HAP-1 (cell line): ENCODE measurements around the gene CHST12.
"Not testable (repeated sequence)": the region's sequence is repeated elsewhere in the genome, so short reads cannot be mapped to it uniquely, and the experiment has no call there.

Source experiments
- DNase-seq, 2 experiments: peaks; one replicate each; pipeline ENCODE4 v3.0.0-alpha.2; 2016 to 2020; ENCODE audit warnings: low spot score in 2 of 2
- H3K27me3 ChIP-seq: fragments of 250-450 bp; sonication (Bioruptor Pico); 2 replicates; pipeline ENCODE4 v1.5.1; 2020; ENCODE audit warnings: low read depth, mild to moderate bottlenecking, moderate library complexity
- H3K36me3 ChIP-seq: fragments of 250-450 bp; sonication (Bioruptor Pico); replicated peaks from 2 replicates; pipeline ENCODE4 v1.5.1; 2020; ENCODE audit warnings: mild to moderate bottlenecking
- H3K4me1 ChIP-seq: fragments of 250-450 bp; sonication (Bioruptor Pico); 2 replicates; pipeline ENCODE4 v1.5.1; 2020; ENCODE audit warnings: mild to moderate bottlenecking
- H3K4me3 ChIP-seq: fragments of 250-450 bp; sonication (Bioruptor Pico); 2 replicates; pipeline ENCODE4 v1.5.1; 2020; ENCODE audit warnings: mild to moderate bottlenecking, moderate library complexity
- H3K9me3 ChIP-seq: fragments of 250-450 bp; sonication (Bioruptor Pico); 2 replicates; pipeline ENCODE4 v1.5.1; 2020; ENCODE audit warnings: mild to moderate bottlenecking, moderate library complexity
- in situ Hi-C: fragments of 300-500 bp; cut with MboI; formaldehyde crosslinking; loops from 3 replicates; pipeline ENCODE4 v1.14.3; 2020; ENCODE audit warnings: low sequenced_read_pairs, inconsistent platforms, mixed read lengths

CHST12 gene

DNA sequence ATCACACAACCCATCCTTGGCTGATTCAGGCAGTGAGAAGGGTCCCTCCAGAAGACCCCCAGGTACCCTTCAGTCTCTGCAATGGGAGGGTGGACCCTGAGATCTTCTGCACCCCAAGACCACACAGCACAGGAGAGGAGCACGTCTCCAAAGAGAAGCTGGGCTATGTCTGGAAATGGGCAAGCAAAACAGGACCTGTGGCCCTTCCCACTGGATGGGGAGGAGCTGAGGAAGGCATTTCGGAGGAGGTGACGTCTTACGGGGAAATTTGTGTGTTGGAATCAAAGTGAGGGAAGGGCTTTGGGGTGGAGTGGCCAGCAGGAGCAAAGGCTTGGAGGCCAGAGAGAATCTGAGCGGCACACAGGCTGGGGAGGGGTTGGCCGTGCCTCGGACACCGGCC, 56.3 kb downstream of the CHST12 start:
- Histone ChIP-seq H3K36me3 (no peaks in the 10 kb centered on the region), H3K9me3 (no peaks in the 10 kb centered on the region), H3K4me1 (peaks cover 3% of the 10 kb centered on the region; the same call in 1 of the 2 replicates), H3K27me3 (no peaks in the 10 kb centered on the region), H3K4me3 (no peak overlapping the region)
- DNase-seq = no peak
- in situ Hi-C loops = loop anchor here (10.0 kb wide), 1 partner anchor 245 kb away; no protein-coding TSS in a partner anchor

- no peak for DNase-seq
- in situ Hi-C loops = no loop called here
- no peaks in the 10 kb centered on the region for H3K9me3 ChIP-seq
Measured at GRCh38 chr7:2460188-2460587, 56.8 kb downstream of the CHST12 start.

DNA sequence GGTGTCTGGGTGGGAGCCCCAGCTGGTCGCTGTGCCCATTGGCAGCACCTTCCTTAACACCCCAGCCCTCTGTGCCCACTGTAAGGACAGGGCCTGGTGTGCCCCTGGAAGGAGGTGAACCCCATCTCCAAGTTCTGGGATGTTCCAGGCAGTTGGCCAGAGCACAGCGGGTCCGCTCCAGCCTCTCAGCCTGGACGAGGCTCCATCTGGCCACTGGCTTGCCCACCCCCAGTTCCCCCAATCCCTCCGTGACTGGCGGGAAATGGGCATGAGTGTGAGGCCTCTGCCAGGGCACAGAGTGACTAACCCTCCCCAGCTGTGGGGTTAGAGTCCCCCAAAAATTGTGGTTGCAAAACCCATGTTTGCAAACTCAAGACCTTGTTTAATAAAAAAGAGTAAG, 57.2 kb downstream of the CHST12 start:
- no peaks in the 10 kb centered on the region for H3K9me3 ChIP-seq
- no peaks in the 10 kb centered on the region for H3K36me3 ChIP-seq
- DNase-seq = no peak
- in situ Hi-C loops = no loop called here
- peaks cover 3% of the 10 kb centered on the region; the same call in 1 of the 2 replicates for H3K4me1 ChIP-seq
- H3K4me3 ChIP-seq = no peak overlapping the region
- no peaks in the 10 kb centered on the region for H3K27me3 ChIP-seq

More at GRCh38 chr7:2460188-2460587, 56.8 kb downstream of the CHST12 start:
- Histone ChIP-seq H3K27me3 (no peaks in the 10 kb centered on the region), H3K36me3 (no peaks in the 10 kb centered on the region), H3K4me3 (no peak overlapping the region), H3K4me1 (peaks cover 3% of the 10 kb centered on the region; the same call in 1 of the 2 replicates)

- H3K4me1 ChIP-seq = peaks cover 3% of the 10 kb centered on the region; the same call in 1 of the 2 replicates
- in situ Hi-C loops = no loop called here
- no peaks in the 10 kb centered on the region for H3K36me3 ChIP-seq
- H3K4me3 ChIP-seq = no peak overlapping the region
- no peaks in the 10 kb centered on the region for H3K27me3 ChIP-seq
- no peaks in the 10 kb centered on the region for H3K9me3 ChIP-seq
- no peak for DNase-seq
Measured at GRCh38 chr7:2461268-2462026, 58.0 kb downstream of the CHST12 start.

DNA sequence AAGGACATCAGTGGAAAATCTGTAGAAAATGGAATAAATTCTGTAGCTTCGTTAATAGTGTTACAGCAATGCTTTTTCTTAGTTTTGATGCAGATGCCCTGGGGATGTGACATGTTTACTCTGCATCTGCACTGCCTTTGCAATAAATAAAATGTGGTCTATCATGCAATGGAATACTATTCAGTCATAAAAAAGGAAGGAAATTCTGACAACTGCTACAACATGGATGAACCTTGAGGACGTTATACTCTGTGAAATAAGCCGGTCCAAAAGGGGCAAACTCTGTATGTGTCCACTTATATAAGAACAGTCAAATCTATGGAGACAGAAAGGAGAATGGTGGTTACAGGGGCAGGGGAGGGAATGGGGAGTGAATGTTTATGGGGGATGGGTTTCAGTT, 59.3 kb downstream of the CHST12 start:
- Histone ChIP-seq H3K36me3 (no peaks in the 10 kb centered on the region), H3K4me3 (no peak overlapping the region), H3K27me3 (no peaks in the 10 kb centered on the region), H3K4me1 (peaks cover 3% of the 10 kb centered on the region; the same call in 1 of the 2 replicates), H3K9me3 (no peaks in the 10 kb centered on the region)
- DNase-seq = no peak
- in situ Hi-C loops = no loop called here

DNA sequence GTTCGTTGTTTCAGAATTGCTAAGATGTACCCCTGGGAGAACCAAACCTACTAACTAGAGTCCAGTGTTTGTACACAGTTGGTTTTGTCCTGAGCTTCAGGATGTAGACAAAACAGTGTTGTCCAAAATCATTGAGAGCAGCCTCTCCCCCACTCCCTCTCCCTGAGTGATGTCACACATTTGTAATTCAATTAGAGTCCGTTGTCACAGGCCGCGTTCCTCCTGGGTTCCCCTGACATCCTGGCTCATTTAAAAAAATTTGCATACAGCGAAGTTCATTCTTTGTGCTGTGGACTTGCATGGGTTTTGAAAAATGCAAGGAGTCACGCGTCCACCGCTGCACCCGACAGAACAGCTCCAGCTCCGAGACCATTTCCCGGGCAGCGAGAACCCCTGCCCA, 62.5 kb downstream of the CHST12 start:
- no peak overlapping the region for H3K4me3 ChIP-seq
- H3K36me3 ChIP-seq = no peaks in the 10 kb centered on the region
- peak; percentile 8 to 46 for DNase-seq
- in situ Hi-C loops = no loop called here
- H3K27me3 ChIP-seq = no peaks in the 10 kb centered on the region
- H3K9me3 ChIP-seq = no peaks in the 10 kb centered on the region
- H3K4me1 ChIP-seq = no peaks in the 10 kb centered on the region; the same call in 1 of the 2 replicates

DNA sequence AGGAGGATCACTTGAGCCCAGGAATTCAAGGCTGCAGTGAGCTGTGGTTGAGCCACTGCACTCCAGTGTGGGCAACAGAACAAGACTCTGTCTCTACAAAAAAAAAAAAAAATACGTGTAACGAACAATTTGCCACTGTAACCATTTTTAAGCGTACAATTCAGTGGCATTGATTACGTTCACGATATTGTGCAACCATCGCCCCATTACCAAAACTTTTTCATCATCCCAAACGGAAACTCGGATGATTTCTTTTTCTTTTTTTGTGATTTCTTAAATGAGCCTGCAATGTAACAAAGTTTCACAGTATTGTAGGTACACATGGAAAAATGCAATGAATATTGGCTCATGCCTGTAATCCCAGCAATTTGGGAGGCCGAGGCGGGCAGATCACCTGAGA, 63.3 kb downstream of the CHST12 start:
- Histone ChIP-seq H3K9me3 (no peaks in the 10 kb centered on the region), H3K4me1 (no peaks in the 10 kb centered on the region; the same call in 1 of the 2 replicates), H3K36me3 (no peaks in the 10 kb centered on the region), H3K27me3 (no peaks in the 10 kb centered on the region), H3K4me3 (no peak overlapping the region)
- no peak for DNase-seq
- in situ Hi-C loops = no loop called here

- DNase-seq = no peak
- in situ Hi-C loops = no loop called here
Measured at GRCh38 chr7:2468227-2468626, 64.8 kb downstream of the CHST12 start.

GRCh38 chr7:2469460-2470203, 66.2 kb downstream of the CHST12 start:
- DNase-seq, H3K4me1 ChIP-seq, H3K27me3 ChIP-seq, H3K9me3 ChIP-seq, H3K36me3 ChIP-seq, H3K4me3 ChIP-seq, in situ Hi-C loops: not testable (repeated sequence)

More at GRCh38 chr7:2468227-2468626, 64.8 kb downstream of the CHST12 start:
- Histone ChIP-seq H3K4me3 (no peak overlapping the region), H3K36me3 (no peaks in the 10 kb centered on the region), H3K27me3 (no peaks in the 10 kb centered on the region), H3K9me3 (no peaks in the 10 kb centered on the region), H3K4me1 (no peaks in the 10 kb centered on the region; the same call in 1 of the 2 replicates)

- Histone ChIP-seq H3K9me3 (no peaks in the 10 kb centered on the region), H3K27me3 (no peaks in the 10 kb centered on the region), H3K4me3 (no peak overlapping the region), H3K36me3 (no peaks in the 10 kb centered on the region), H3K4me1 (no peaks in the 10 kb centered on the region; the same call in 1 of the 2 replicates)
- in situ Hi-C loops = no loop called here
- DNase-seq = no peak
Measured at GRCh38 chr7:2470204-2471021, 67.0 kb downstream of the CHST12 start.

DNA sequence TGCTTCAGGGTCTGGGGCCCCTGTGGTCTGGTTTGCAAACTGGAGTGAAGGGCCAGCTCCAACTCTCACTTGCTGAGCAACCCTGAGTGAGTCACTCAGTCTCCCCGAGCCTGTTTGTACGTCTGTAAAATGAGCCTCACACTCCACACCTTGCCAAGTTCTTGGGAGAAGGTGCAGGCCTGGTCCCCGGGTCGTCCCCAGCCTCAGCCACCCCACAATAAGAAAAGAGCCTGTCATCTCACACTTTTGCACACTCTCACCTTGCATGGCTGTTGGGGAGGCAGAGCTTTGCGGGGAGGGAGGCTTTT, 67.6 kb downstream of the CHST12 start:
- Histone ChIP-seq H3K4me1 (no peaks in the 10 kb centered on the region; the same call in 1 of the 2 replicates), H3K36me3 (no peaks in the 10 kb centered on the region), H3K27me3 (no peaks in the 10 kb centered on the region), H3K9me3 (no peaks in the 10 kb centered on the region), H3K4me3 (no peak overlapping the region)
- no peak for DNase-seq
- in situ Hi-C loops = no loop called here

- H3K9me3 ChIP-seq = no peaks in the 10 kb centered on the region
- DNase-seq = no peak
- H3K36me3 ChIP-seq = no peaks in the 10 kb centered on the region
- in situ Hi-C loops = no loop called here
- H3K4me3 ChIP-seq = no peak overlapping the region
- no peaks in the 10 kb centered on the region for H3K4me1 ChIP-seq
- no peaks in the 10 kb centered on the region for H3K27me3 ChIP-seq
Measured at GRCh38 chr7:2471396-2471795, 68.0 kb downstream of the CHST12 start.

DNA sequence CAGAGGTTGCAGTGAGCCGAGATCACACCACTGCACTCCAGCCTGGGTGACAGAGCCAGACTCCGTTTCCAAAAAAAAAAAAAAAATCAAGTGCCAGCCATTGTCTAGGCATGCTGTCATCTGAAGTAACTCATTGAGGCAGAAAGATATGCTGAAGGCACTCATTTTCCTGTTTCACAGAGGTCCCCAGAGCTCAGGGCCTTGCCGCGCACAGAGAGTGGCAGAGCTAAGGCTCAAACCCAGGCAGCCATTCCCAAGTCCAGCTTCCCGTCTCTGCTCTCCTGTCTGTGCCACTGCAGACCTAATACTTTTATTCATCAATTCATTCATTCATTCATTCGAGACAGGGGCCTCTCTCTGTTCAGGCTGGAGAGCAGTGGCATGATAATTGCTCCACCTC, 69.3 kb downstream of the CHST12 start:
- H3K9me3 ChIP-seq = no peaks in the 10 kb centered on the region
- in situ Hi-C loops = no loop called here
- no peak overlapping the region for H3K4me3 ChIP-seq
- no peak for DNase-seq
- no peaks in the 10 kb centered on the region for H3K27me3 ChIP-seq
- H3K4me1 ChIP-seq = no peaks in the 10 kb centered on the region
- no peaks in the 10 kb centered on the region for H3K36me3 ChIP-seq
